ENCODE data around the gene KCNC4.

- TF ChIP-seq BHLHE40 (IDR thresholded peaks at IDR 0.05; ENCODE audit: borderline replicate concordance) (no peak), LEF1 (IDR thresholded peaks at IDR 0.05; ENCODE audit: borderline replicate concordance) (no peak), SUZ12 (IDR thresholded peaks at IDR 0.05) (no peak), FOXM1 (IDR thresholded peaks at IDR 0.05; ENCODE audit: borderline replicate concordance) (no peak), HDGF (IDR thresholded peaks at IDR 0.05; ENCODE audit: borderline replicate concordance) (no peak), PKNOX1 (IDR thresholded peaks at IDR 0.05) (no peak), FOXK2 (IDR thresholded peaks at IDR 0.05) (no peak), SP1 (IDR thresholded peaks at IDR 0.05) (no peak), L3MBTL2 (conservative IDR thresholded peaks at IDR 0.05) (no peak), TARDBP (IDR thresholded peaks at IDR 0.05) (no peak), FOXA1 (IDR thresholded peaks at IDR 0.05) (no peak), ARNT (IDR thresholded peaks at IDR 0.05) (no peak), NFRKB (IDR thresholded peaks at IDR 0.05) (no peak), ZNF384 (IDR thresholded peaks at IDR 0.05) (no peak)
Observed at GRCh38 chr1:110200666-110201065, 9.4 kb upstream of the KCNC4 start.
